Measurements from ENCODE around the gene LRRC53.

The LRRC53 gene

DNA sequence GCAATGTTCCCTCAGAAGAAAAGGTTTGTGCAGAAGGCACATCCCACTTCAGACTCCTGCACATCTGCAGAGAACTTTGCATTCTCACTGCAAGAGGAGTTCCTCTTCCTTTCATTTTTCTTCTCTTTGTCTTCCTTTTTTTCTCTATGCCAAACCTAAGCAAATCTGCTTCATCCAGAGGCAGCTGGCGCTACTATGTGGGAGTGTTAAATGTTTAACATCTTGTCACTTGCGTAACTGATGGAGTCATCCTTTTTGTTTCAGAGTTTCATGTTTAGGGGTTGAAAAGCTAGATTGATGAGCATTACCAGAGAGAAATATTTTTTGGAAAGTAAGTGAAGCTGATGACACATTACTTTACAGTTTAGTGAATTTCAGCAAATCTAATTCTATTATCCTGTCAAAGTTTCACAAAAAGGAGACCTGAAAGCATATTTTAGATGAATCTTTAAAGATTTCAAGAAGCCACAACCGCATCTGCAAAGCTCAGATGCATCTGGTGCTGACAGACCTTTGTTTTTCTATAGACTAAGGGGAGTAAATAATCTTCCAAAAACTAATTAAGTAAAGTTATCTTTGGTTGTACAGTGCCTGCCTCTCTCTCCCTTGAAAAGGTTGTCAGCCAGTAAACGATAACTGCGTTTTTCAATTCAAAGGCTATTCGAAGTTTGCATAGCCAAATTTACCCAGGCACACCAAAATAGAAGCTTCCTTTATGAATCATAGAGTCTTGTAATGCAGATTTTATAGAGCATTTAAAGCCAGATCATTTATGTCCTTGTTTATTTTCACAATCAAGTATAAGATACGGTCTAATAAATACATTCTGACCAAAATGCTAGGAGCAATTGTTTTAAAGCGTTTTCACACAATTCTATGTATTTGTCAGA, 1.2 kb upstream of the LRRC53 start:
- H3K36me3 ChIP-seq (ENCODE audit: control insufficient read depth in 1 of 2, insufficient read depth in 2 of 2, low read length in 2 of 2) = no peaks in the 10 kb centered on the region
- no peaks in the 10 kb centered on the region for H3K9me3 ChIP-seq (ENCODE audit: insufficient read depth, low read depth, low read length)

DNA sequence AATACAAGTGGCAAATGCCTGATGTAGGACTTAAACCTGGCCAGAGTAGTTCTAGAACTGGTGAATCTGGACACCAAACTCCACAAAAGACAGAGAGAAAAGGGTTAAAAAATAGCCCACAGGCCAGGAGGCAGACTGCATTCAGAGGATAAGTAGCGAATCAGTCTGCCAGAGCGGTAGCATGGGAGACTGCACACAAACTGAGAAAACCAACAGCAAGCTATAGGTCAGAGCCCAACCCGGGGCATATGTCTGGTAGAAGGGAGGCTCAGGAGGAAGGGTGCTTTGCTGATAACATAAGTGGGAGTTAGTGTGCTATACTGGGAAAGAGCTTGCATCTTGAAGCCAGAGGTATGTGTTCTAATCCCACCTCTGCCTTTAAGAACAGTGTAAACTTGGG, 4.0 kb downstream of the LRRC53 start:
- no peaks in the 10 kb centered on the region for H3K27me3 ChIP-seq (ENCODE audit: insufficient read depth, low read length)
- no peaks in the 10 kb centered on the region for H3K79me2 ChIP-seq (ENCODE audit: control insufficient read depth, insufficient read depth, low read length, poor library complexity)
- H4K12ac ChIP-seq (ENCODE audit: low read depth, low read length) = no peak overlapping the region
- no peak overlapping the region for H3K4me2 ChIP-seq (ENCODE audit: low read length)
- no peak overlapping the region for H4K8ac ChIP-seq (ENCODE audit: low read depth, low read length)
- no peak overlapping the region for H4K91ac ChIP-seq (ENCODE audit: low read depth, low read length)
- H3K4ac ChIP-seq (ENCODE audit: low read depth, low read length) = no peak overlapping the region
- no peaks in the 10 kb centered on the region for H3K79me1 ChIP-seq (ENCODE audit: low read length)
- no peak overlapping the region for H2BK5ac ChIP-seq (ENCODE audit: low read depth, low read length, poor library complexity)
- H3K14ac ChIP-seq (ENCODE audit: low read length) = no peak overlapping the region
- no peak overlapping the region for H2BK12ac ChIP-seq (ENCODE audit: low read length)
- H3K27ac ChIP-seq (ENCODE audit: low read depth, low read length) = no peak overlapping the region
- H3K9me3 ChIP-seq (ENCODE audit: insufficient read depth, low read depth, low read length) = no peaks in the 10 kb centered on the region
- H2AFZ ChIP-seq (ENCODE audit: insufficient read depth, low read length, poor library complexity) = no peak overlapping the region
- no peak overlapping the region for H3K9ac ChIP-seq (ENCODE audit: low read length)
- no CpG with 5 or more reads among the region's 3 CpGs for WGBS (ENCODE audit: extremely low coverage, insufficient coverage, insufficient read length)
- H3K4me1 ChIP-seq (ENCODE audit: control insufficient read depth in 1 of 2, insufficient read depth in 2 of 2, low read length in 2 of 2) = no peaks in the 10 kb centered on the region
- H3K36me3 ChIP-seq (ENCODE audit: control insufficient read depth in 1 of 2, insufficient read depth in 2 of 2, low read length in 2 of 2) = no peaks in the 10 kb centered on the region
- H3K23ac ChIP-seq (ENCODE audit: low read length) = no peak overlapping the region
- H2AK5ac ChIP-seq (ENCODE audit: low read length) = no peak overlapping the region
- no peak overlapping the region for H2BK120ac ChIP-seq (ENCODE audit: insufficient read depth, low read length, poor library complexity)
- no peak for DNase-seq
- H3K4me3 ChIP-seq (ENCODE audit: low read depth, low read length) = no peak overlapping the region
- no peak overlapping the region for H3K18ac ChIP-seq (ENCODE audit: low read length)

More for the DNA sequence above, 1.2 kb upstream of the LRRC53 start:
- H3K4me2 ChIP-seq (ENCODE audit: low read length) = no peak overlapping the region
- no peaks in the 10 kb centered on the region for H3K79me1 ChIP-seq (ENCODE audit: low read length)
- H3K27ac ChIP-seq (ENCODE audit: low read depth, low read length) = no peak overlapping the region
- no peak overlapping the region for H2AK5ac ChIP-seq (ENCODE audit: low read length)
- H3K27me3 ChIP-seq (ENCODE audit: insufficient read depth, low read length) = no peaks in the 10 kb centered on the region
- no peak overlapping the region for H2BK12ac ChIP-seq (ENCODE audit: low read length)
- no peak overlapping the region for H2BK120ac ChIP-seq (ENCODE audit: insufficient read depth, low read length, poor library complexity)
- no peak overlapping the region for H4K91ac ChIP-seq (ENCODE audit: low read depth, low read length)
- no peak overlapping the region for H3K14ac ChIP-seq (ENCODE audit: low read length)
- H3K9ac ChIP-seq (ENCODE audit: low read length) = no peak overlapping the region
- no peak overlapping the region for H3K18ac ChIP-seq (ENCODE audit: low read length)
- no CpG with 5 or more reads among the region's 8 CpGs for WGBS (ENCODE audit: extremely low coverage, insufficient coverage, insufficient read length)
- H3K23ac ChIP-seq (ENCODE audit: low read length) = no peak overlapping the region
- no peak overlapping the region for H3K4me3 ChIP-seq (ENCODE audit: low read depth, low read length)
- H3K79me2 ChIP-seq (ENCODE audit: control insufficient read depth, insufficient read depth, low read length, poor library complexity) = no peaks in the 10 kb centered on the region
- H4K12ac ChIP-seq (ENCODE audit: low read depth, low read length) = no peak overlapping the region
- H2AFZ ChIP-seq (ENCODE audit: insufficient read depth, low read length, poor library complexity) = no peak overlapping the region
- H4K8ac ChIP-seq (ENCODE audit: low read depth, low read length) = no peak overlapping the region
- no peaks in the 10 kb centered on the region for H3K4me1 ChIP-seq (ENCODE audit: control insufficient read depth in 1 of 2, insufficient read depth in 2 of 2, low read length in 2 of 2)
- no peak overlapping the region for H3K4ac ChIP-seq (ENCODE audit: low read depth, low read length)
- no peak for DNase-seq
- no peak overlapping the region for H2BK5ac ChIP-seq (ENCODE audit: low read depth, low read length, poor library complexity)

DNA sequence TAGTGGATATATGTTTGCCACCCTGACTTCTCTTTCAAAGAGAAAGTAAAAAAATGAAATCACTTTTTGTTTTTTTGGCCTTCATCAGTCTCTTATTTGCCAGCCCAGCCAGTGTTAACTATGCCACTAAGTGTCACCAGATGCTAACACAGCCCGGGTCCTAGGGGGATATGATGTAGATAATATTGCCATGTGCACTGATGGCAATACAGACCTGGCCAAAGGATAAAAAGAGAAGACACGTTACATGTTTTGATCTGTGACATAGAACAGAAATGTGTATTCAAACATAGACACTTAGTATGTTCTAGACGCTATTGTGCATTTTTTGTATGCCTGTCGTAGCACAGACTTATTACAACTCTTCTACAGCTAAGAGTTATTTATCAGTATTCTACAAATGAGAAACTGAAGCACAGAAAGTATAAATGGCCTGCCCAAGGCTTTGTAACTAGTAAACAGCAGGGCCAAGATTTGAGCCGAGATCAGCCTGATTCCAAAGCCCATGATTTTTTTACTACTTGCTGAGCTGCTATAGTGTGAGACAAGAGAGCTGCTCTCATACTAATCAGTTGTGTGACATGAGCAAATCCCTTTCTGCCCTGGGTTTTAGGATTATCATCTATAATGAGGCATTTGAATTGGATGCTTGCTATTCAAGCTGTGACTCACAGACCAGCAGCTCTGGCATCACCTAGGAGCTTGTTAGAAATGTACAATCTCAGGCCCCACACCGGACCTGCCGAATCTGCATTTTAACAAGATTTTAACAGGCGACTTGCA, 6.3 kb downstream of the LRRC53 start:
- no peak overlapping the region for H3K18ac ChIP-seq (ENCODE audit: low read length)
- no peaks in the 10 kb centered on the region for H3K79me1 ChIP-seq (ENCODE audit: low read length)
- DNase-seq = peak; percentile 49 to 68
- no peak overlapping the region for H3K14ac ChIP-seq (ENCODE audit: low read length)
- no peak overlapping the region for H2BK5ac ChIP-seq (ENCODE audit: low read depth, low read length, poor library complexity)
- no peaks in the 10 kb centered on the region for H3K79me2 ChIP-seq (ENCODE audit: control insufficient read depth, insufficient read depth, low read length, poor library complexity)
- no peaks in the 10 kb centered on the region for H3K27me3 ChIP-seq (ENCODE audit: insufficient read depth, low read length)
- no peak overlapping the region for H3K4ac ChIP-seq (ENCODE audit: low read depth, low read length)
- no peak overlapping the region for H4K12ac ChIP-seq (ENCODE audit: low read depth, low read length)
- H3K27ac ChIP-seq (ENCODE audit: low read depth, low read length) = no peak overlapping the region
- no peaks in the 10 kb centered on the region for H3K4me1 ChIP-seq (ENCODE audit: control insufficient read depth in 1 of 2, insufficient read depth in 2 of 2, low read length in 2 of 2)
- WGBS (ENCODE audit: extremely low coverage, insufficient coverage, insufficient read length) = no CpG with 5 or more reads among the region's 8 CpGs
- no peaks in the 10 kb centered on the region for H3K9me3 ChIP-seq (ENCODE audit: insufficient read depth, low read depth, low read length)
- H3K36me3 ChIP-seq (ENCODE audit: control insufficient read depth in 1 of 2, insufficient read depth in 2 of 2, low read length in 2 of 2) = no peaks in the 10 kb centered on the region
- no peak overlapping the region for H3K9ac ChIP-seq (ENCODE audit: low read length)
- no peak overlapping the region for H2BK12ac ChIP-seq (ENCODE audit: low read length)
- no peak overlapping the region for H2BK120ac ChIP-seq (ENCODE audit: insufficient read depth, low read length, poor library complexity)
- no peak overlapping the region for H4K8ac ChIP-seq (ENCODE audit: low read depth, low read length)
- no peak overlapping the region for H2AFZ ChIP-seq (ENCODE audit: insufficient read depth, low read length, poor library complexity)
- H3K4me2 ChIP-seq (ENCODE audit: low read length) = no peak overlapping the region
- no peak overlapping the region for H4K91ac ChIP-seq (ENCODE audit: low read depth, low read length)
- no peak overlapping the region for H2AK5ac ChIP-seq (ENCODE audit: low read length)
- no peak overlapping the region for H3K4me3 ChIP-seq (ENCODE audit: low read depth, low read length)
- H3K23ac ChIP-seq (ENCODE audit: low read length) = no peak overlapping the region

DNA sequence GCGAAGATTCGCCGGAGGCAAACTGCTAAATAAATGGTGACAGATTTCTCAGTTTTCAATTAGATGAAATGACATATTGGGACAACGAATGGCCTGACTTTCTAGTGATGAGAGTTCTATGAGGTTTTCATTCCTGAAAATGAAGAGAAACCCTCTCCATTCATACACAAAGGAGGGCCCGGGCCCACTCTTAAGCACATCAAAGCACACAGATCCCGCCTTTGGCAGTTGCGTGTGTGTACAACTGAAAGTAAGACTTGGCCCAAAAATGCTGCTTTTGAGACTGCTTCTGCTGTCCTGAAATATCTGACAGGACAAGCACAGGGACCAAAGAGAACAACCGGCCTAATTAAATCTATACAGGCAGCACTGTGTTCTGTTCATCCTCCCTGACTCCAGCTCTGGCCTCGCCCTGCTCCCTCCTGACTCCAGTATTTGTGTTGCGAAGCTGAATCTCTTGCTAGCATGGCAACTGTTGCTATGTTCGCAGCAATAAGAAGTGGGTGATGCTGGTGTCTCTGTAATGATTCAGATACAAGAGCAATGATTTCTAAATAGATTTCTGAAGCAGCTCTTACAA, 7.4 kb downstream of the LRRC53 start:
- Histone ChIP-seq H3K79me1 (ENCODE audit: low read length) (no peaks in the 10 kb centered on the region), H3K4me1 (ENCODE audit: control insufficient read depth in 1 of 2, insufficient read depth in 2 of 2, low read length in 2 of 2) (no peaks in the 10 kb centered on the region), H2AFZ (ENCODE audit: insufficient read depth, low read length, poor library complexity) (no peak overlapping the region), H3K23ac (ENCODE audit: low read length) (no peak overlapping the region), H4K12ac (ENCODE audit: low read depth, low read length) (no peak overlapping the region), H3K18ac (ENCODE audit: low read length) (no peak overlapping the region), H3K4me3 (ENCODE audit: low read depth, low read length) (no peak overlapping the region), H3K27me3 (ENCODE audit: insufficient read depth, low read length) (no peaks in the 10 kb centered on the region), H4K91ac (ENCODE audit: low read depth, low read length) (no peak overlapping the region), H3K79me2 (ENCODE audit: control insufficient read depth, insufficient read depth, low read length, poor library complexity) (no peaks in the 10 kb centered on the region), H4K8ac (ENCODE audit: low read depth, low read length) (no peak overlapping the region), H3K4ac (ENCODE audit: low read depth, low read length) (no peak overlapping the region), H3K36me3 (ENCODE audit: control insufficient read depth in 1 of 2, insufficient read depth in 2 of 2, low read length in 2 of 2) (no peaks in the 10 kb centered on the region), H2BK120ac (ENCODE audit: insufficient read depth, low read length, poor library complexity) (no peak overlapping the region), H2BK12ac (ENCODE audit: low read length) (no peak overlapping the region), H2AK5ac (ENCODE audit: low read length) (no peak overlapping the region), H3K9ac (ENCODE audit: low read length) (no peak overlapping the region), H3K4me2 (ENCODE audit: low read length) (no peak overlapping the region), H3K27ac (ENCODE audit: low read depth, low read length) (no peak overlapping the region), H2BK5ac (ENCODE audit: low read depth, low read length, poor library complexity) (no peak overlapping the region), H3K9me3 (ENCODE audit: insufficient read depth, low read depth, low read length) (no peaks in the 10 kb centered on the region), H3K14ac (ENCODE audit: low read length) (no peak overlapping the region)
- no CpG with 5 or more reads among the region's 11 CpGs for WGBS (ENCODE audit: extremely low coverage, insufficient coverage, insufficient read length)
- DNase-seq = peak; percentile 67 to 71
